GM19043 (cell line): ENCODE measurements around the gene DNAH8.
"Not testable (repeated sequence)": the region's sequence is repeated elsewhere in the genome, so short reads cannot be mapped to it uniquely, and the experiment has no call there.

Experiments used
- ATAC-seq: cut with Tn5 transposase; IDR thresholded peaks from one replicate; pipeline ENCODE4 v1.9.1; 2021; ENCODE audit warnings: low read depth; ENCODE audit not compliant: unreplicated experiment

The DNAH8 gene

GRCh38 chr6:38873816-38874215 lies 158.7 kb downstream of the DNAH8 start:
- not testable (repeated sequence) for ATAC-seq

GRCh38 chr6:38876475-38876874 lies 161.4 kb downstream of the DNAH8 start:
- ATAC-seq = no peak

GRCh38 chr6:38877721-38878120 lies 162.6 kb downstream of the DNAH8 start:
- ATAC-seq = no peak

GRCh38 chr6:38882157-38882556 lies 167.0 kb downstream of the DNAH8 start:
- ATAC-seq = no peak

- no peak for ATAC-seq
Observed at GRCh38 chr6:38897507-38897906, 182.4 kb downstream of the DNAH8 start.

GRCh38 chr6:38901802-38902522 lies 186.9 kb downstream of the DNAH8 start:
- ATAC-seq = no peak

GRCh38 chr6:38906582-38906981 lies 191.5 kb downstream of the DNAH8 start:
- ATAC-seq = no peak

GRCh38 chr6:38907264-38907663 lies 192.2 kb downstream of the DNAH8 start:
- ATAC-seq = no peak

- ATAC-seq = no peak
Observed at GRCh38 chr6:38909015-38909730, 194.1 kb downstream of the DNAH8 start.

GRCh38 chr6:38910207-38910606 lies 195.1 kb downstream of the DNAH8 start:
- no peak for ATAC-seq

- no peak for ATAC-seq
Observed at GRCh38 chr6:38912378-38912777, 197.3 kb downstream of the DNAH8 start.

GRCh38 chr6:38915205-38915925 lies 200.3 kb downstream of the DNAH8 start:
- no peak for ATAC-seq

- ATAC-seq = not testable (repeated sequence)
Observed at GRCh38 chr6:38921540-38921939, 206.4 kb downstream of the DNAH8 start.

- ATAC-seq = no peak
Observed at GRCh38 chr6:38924791-38925509, 209.8 kb downstream of the DNAH8 start.

- no peak for ATAC-seq
Observed at GRCh38 chr6:38929560-38929959, 214.4 kb downstream of the DNAH8 start.

- no peak for ATAC-seq
Observed at GRCh38 chr6:38933426-38933825, 218.3 kb downstream of the DNAH8 start.

GRCh38 chr6:38935051-38935450 lies 219.9 kb downstream of the DNAH8 start:
- no peak for ATAC-seq

GRCh38 chr6:38937839-38938613 lies 222.9 kb downstream of the DNAH8 start:
- ATAC-seq = no peak

- ATAC-seq = no peak
Observed at GRCh38 chr6:38938741-38939140, 223.6 kb downstream of the DNAH8 start.

GRCh38 chr6:38942442-38942841 lies 227.3 kb downstream of the DNAH8 start:
- no peak for ATAC-seq
